ENCODE measurements around the gene RRP8.

The RRP8 gene

DNA sequence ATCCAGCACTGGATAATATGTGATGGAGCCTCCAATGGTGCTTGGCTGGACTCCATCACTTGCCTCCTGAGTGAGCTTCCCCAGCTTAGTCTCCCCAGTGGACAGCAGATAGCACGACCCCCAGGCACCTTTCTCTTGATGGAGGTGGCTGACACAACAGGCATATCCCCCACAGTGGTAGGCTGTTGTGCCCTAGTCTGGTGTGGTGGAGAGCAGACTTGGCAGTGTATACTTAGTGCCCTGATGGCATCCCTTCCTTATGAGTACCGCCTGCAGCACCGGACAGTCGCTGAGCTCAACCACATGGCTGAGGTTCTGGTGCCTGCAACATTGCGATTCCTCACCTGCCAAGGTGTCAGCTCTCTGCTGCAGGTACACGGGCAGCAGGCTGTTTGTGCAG is 56.2 kb downstream of the RRP8 start:
- TF ChIP-seq, protein P1, sequence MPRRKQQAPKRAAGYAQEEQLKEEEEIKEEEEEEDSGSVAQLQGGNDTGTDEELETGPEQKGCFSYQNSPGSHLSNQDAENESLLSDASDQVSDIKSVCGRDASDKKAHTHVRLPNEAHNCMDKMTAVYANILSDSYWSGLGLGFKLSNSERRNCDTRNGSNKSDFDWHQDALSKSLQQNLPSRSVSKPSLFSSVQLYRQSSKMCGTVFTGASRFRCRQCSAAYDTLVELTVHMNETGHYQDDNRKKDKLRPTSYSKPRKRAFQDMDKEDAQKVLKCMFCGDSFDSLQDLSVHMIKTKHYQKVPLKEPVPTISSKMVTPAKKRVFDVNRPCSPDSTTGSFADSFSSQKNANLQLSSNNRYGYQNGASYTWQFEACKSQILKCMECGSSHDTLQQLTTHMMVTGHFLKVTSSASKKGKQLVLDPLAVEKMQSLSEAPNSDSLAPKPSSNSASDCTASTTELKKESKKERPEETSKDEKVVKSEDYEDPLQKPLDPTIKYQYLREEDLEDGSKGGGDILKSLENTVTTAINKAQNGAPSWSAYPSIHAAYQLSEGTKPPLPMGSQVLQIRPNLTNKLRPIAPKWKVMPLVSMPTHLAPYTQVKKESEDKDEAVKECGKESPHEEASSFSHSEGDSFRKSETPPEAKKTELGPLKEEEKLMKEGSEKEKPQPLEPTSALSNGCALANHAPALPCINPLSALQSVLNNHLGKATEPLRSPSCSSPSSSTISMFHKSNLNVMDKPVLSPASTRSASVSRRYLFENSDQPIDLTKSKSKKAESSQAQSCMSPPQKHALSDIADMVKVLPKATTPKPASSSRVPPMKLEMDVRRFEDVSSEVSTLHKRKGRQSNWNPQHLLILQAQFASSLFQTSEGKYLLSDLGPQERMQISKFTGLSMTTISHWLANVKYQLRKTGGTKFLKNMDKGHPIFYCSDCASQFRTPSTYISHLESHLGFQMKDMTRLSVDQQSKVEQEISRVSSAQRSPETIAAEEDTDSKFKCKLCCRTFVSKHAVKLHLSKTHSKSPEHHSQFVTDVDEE (CRISPR knock-in tag; IDR thresholded peaks at IDR 0.05): no peak
- no peak for TF ChIP-seq ARNTL (CRISPR knock-in tag; IDR thresholded peaks at IDR 0.05; ENCODE audit: borderline replicate concordance, low read depth)
- TF ChIP-seq, protein P2, sequence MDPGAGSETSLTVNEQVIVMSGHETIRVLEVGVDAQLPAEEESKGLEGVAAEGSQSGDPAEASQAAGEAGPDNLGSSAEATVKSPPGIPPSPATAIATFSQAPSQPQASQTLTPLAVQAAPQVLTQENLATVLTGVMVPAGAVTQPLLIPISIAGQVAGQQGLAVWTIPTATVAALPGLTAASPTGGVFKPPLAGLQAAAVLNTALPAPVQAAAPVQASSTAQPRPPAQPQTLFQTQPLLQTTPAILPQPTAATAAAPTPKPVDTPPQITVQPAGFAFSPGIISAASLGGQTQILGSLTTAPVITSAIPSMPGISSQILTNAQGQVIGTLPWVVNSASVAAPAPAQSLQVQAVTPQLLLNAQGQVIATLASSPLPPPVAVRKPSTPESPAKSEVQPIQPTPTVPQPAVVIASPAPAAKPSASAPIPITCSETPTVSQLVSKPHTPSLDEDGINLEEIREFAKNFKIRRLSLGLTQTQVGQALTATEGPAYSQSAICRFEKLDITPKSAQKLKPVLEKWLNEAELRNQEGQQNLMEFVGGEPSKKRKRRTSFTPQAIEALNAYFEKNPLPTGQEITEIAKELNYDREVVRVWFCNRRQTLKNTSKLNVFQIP (CRISPR knock-in tag; IDR thresholded peaks at IDR 0.05; ENCODE audit: borderline replicate concordance, low read depth): no peak

DNA sequence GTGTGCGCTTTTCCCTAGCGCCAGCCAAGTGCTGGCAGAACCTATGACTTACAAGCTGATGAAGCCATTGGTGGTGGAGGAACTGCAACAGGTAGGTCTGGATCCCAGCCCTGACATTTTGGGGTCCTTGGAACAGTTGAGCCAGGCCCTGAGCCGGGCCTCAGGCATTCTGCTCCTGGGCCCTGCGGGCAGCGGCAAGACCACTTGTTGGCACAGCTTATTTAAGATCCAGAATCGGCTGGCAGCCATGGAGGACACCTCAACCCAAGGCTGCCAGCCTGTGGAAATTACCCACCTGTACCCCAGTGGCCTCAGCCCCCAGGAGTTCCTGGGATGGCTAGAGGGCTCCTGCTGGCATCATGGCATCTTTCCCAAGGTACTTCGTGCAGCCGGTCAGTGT is 56.7 kb downstream of the RRP8 start:
- no peak for TF ChIP-seq RARB (CRISPR knock-in tag; IDR thresholded peaks at IDR 0.05)
- no peak for ATAC-seq

More for the DNA sequence above, 56.2 kb downstream of the RRP8 start:
- ATAC-seq: no peak

DNA sequence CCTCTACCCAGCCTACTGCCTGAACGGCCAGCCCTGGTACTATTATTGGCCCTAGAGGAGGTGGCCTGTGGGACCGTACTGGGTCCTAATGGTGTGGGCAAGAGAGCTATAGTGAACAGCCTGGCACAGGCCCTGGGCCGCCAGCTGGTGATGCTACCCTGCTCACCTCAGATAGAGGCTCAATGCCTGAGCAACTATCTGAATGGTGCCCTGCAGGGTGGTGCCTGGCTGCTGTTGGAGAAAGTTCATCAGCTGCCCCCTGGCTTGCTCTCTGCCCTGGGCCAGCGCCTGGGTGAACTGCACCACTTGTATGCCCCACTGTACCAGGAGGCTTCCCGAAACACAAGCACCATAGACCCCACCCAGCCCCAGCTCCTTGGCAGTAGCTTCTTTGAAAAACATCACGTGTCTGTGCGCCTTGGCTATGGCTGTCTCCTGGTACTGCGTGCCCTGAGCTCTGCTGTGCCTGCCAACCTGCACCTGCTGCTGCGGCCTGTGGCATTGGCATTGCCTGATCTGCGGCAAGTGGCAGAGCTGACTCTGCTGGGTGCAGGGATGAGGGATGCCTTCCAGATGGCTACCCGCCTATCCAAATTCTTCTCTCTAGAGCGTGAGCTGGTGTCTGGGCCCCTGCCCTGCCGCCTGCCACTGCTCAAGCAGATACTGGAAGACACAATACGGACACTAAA is 57.4 kb downstream of the RRP8 start:
- no peak; the same call in 2 of the 3 replicates for ATAC-seq

More for the DNA sequence above, 57.4 kb downstream of the RRP8 start:
- TF ChIP-seq TCF4 (CRISPR knock-in tag; IDR thresholded peaks at IDR 0.05; ENCODE audit: borderline replicate concordance) (no peak), GLIS3 (CRISPR knock-in tag; IDR thresholded peaks at IDR 0.05) (no peak), RARB (CRISPR knock-in tag; IDR thresholded peaks at IDR 0.05) (no peak), ZNF8 (CRISPR knock-in tag; IDR thresholded peaks at IDR 0.05) (no peak), ZNF565 (CRISPR knock-in tag; conservative IDR thresholded peaks at IDR 0.05; ENCODE audit: low read depth) (no peak), TOX (CRISPR knock-in tag; IDR thresholded peaks at IDR 0.05; ENCODE audit: borderline replicate concordance) (no peak), BACH2 (CRISPR knock-in tag; IDR thresholded peaks at IDR 0.05; ENCODE audit: borderline replicate concordance) (no peak), ZC3H10 (CRISPR knock-in tag; IDR thresholded peaks at IDR 0.05) (no peak), ARNTL (CRISPR knock-in tag; IDR thresholded peaks at IDR 0.05; ENCODE audit: borderline replicate concordance, low read depth) (no peak)
- TF ChIP-seq, protein P3, sequence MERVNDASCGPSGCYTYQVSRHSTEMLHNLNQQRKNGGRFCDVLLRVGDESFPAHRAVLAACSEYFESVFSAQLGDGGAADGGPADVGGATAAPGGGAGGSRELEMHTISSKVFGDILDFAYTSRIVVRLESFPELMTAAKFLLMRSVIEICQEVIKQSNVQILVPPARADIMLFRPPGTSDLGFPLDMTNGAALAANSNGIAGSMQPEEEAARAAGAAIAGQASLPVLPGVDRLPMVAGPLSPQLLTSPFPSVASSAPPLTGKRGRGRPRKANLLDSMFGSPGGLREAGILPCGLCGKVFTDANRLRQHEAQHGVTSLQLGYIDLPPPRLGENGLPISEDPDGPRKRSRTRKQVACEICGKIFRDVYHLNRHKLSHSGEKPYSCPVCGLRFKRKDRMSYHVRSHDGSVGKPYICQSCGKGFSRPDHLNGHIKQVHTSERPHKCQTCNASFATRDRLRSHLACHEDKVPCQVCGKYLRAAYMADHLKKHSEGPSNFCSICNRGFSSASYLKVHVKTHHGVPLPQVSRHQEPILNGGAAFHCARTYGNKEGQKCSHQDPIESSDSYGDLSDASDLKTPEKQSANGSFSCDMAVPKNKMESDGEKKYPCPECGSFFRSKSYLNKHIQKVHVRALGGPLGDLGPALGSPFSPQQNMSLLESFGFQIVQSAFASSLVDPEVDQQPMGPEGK (CRISPR knock-in tag; IDR thresholded peaks at IDR 0.05; ENCODE audit: borderline replicate concordance): no peak
- TF ChIP-seq, protein P4, sequence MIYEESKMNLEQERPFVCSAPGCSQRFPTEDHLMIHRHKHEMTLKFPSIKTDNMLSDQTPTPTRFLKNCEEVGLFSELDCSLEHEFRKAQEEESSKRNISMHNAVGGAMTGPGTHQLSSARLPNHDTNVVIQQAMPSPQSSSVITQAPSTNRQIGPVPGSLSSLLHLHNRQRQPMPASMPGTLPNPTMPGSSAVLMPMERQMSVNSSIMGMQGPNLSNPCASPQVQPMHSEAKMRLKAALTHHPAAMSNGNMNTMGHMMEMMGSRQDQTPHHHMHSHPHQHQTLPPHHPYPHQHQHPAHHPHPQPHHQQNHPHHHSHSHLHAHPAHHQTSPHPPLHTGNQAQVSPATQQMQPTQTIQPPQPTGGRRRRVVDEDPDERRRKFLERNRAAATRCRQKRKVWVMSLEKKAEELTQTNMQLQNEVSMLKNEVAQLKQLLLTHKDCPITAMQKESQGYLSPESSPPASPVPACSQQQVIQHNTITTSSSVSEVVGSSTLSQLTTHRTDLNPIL (CRISPR knock-in tag; IDR thresholded peaks at IDR 0.05; ENCODE audit: low read depth): no peak
- TF ChIP-seq, protein P2 (CRISPR knock-in tag; IDR thresholded peaks at IDR 0.05; ENCODE audit: borderline replicate concordance, low read depth): no peak
- TF ChIP-seq, protein P5, sequence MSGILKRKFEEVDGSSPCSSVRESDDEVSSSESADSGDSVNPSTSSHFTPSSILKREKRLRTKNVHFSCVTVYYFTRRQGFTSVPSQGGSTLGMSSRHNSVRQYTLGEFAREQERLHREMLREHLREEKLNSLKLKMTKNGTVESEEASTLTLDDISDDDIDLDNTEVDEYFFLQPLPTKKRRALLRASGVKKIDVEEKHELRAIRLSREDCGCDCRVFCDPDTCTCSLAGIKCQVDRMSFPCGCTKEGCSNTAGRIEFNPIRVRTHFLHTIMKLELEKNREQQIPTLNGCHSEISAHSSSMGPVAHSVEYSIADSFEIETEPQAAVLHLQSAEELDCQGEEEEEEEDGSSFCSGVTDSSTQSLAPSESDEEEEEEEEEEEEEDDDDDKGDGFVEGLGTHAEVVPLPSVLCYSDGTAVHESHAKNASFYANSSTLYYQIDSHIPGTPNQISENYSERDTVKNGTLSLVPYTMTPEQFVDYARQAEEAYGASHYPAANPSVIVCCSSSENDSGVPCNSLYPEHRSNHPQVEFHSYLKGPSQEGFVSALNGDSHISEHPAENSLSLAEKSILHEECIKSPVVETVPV (CRISPR knock-in tag; IDR thresholded peaks at IDR 0.05): no peak
